Liver (tissue), 9 donors: ENCODE results near the gene SLC24A3. TPM values are rescaled to one million over a fixed set of nuclear protein-coding genes. Genes with fewer than 3 reads are reported as not detected.

Experiments used
- DNase-seq: peaks from one replicate; pipeline ENCODE4 v3.0.0-alpha.2; 2017; ENCODE audit warnings: low spot score
- H3K27ac ChIP-seq, 2 donors: one replicate each; pipeline ENCODE4 v1.7.0; 2013; ENCODE audit warnings: inconsistent platforms in 2 of 2, low read length in 2 of 2, control low read depth in 1 of 2, low read depth in 1 of 2, mild to moderate bottlenecking in 1 of 2
- H3K27me3 ChIP-seq, 4 donors: one replicate each; pipeline versions ENCODE4 v1.6.1 to v1.7.0; 2013; ENCODE audit warnings: low read length in 3 of 4, inconsistent platforms in 1 of 4, mild to moderate bottlenecking in 1 of 4, moderate library complexity in 1 of 4; ENCODE audit not compliant: control insufficient read depth in 4 of 4, insufficient read depth in 4 of 4
- H3K36me3 ChIP-seq, 4 donors: one replicate each; pipeline versions ENCODE4 v1.6.1 to v1.7.0; 2013; ENCODE audit warnings: low read length in 3 of 4, mild to moderate bottlenecking in 3 of 4, low read depth in 1 of 4, moderate library complexity in 1 of 4; ENCODE audit not compliant: control insufficient read depth in 4 of 4, insufficient read depth in 3 of 4
- H3K4me1 ChIP-seq, 4 donors: one replicate each; pipeline versions ENCODE4 v1.6.1 to v1.7.0; 2013; ENCODE audit warnings: low read length in 3 of 4, mild to moderate bottlenecking in 3 of 4, moderate library complexity in 1 of 4; ENCODE audit not compliant: control insufficient read depth in 4 of 4, insufficient read depth in 4 of 4
- H3K4me3 ChIP-seq, 3 donors: one replicate each; pipeline versions ENCODE4 v1.6.1 to v1.7.0; 2013; ENCODE audit warnings: low read length in 3 of 3, control low read depth in 1 of 3, low read depth in 1 of 3, mild to moderate bottlenecking in 1 of 3
- H3K9ac ChIP-seq, 2 donors: one replicate each; pipeline ENCODE4 v1.7.0; 2013; ENCODE audit warnings: low read length in 2 of 2, mild to moderate bottlenecking in 2 of 2, moderate library complexity in 2 of 2, control low read depth in 1 of 2, low read depth in 1 of 2
- H3K9me3 ChIP-seq, 4 donors: one replicate each; pipeline versions ENCODE4 v1.6.1 to v1.7.0; 2013; ENCODE audit warnings: low read length in 3 of 4; ENCODE audit not compliant: control insufficient read depth in 4 of 4
- CTCF ChIP-seq: fragments of 150-350 bp; IDR thresholded peaks from 2 replicates; pipeline ENCODE4 v1.5.1; 2017; ENCODE audit warnings: improper control_type of control experiment, low read depth, low read length; ENCODE audit not compliant: missing input control
- EGR1 ChIP-seq, 2 donors: IDR thresholded peaks; 2 replicates each; pipeline ENCODE4 v1.6.1; 2016 to 2018; ENCODE audit warnings: antibody characterized with exemption in 2 of 2, low read depth in 2 of 2
- FOXA1 ChIP-seq: IDR thresholded peaks from 2 replicates; pipeline ENCODE4 v1.6.1; 2016; ENCODE audit warnings: antibody characterized with exemption
- GABPA ChIP-seq, 2 donors: IDR thresholded peaks in 1 of 2; conservative IDR thresholded peaks in 1 of 2; 2 replicates each; pipeline ENCODE4 v1.6.1; 2016; ENCODE audit warnings: antibody characterized with exemption in 2 of 2, mild to moderate bottlenecking in 1 of 2, moderate library complexity in 1 of 2
- JUND ChIP-seq, 2 donors: IDR thresholded peaks; 2 replicates each; pipeline ENCODE4 v1.6.1; 2016; ENCODE audit warnings: antibody characterized with exemption in 2 of 2
- MAX ChIP-seq: IDR thresholded peaks from 2 replicates; pipeline ENCODE4 v1.6.1; 2016; ENCODE audit warnings: antibody characterized with exemption
- RAD21 ChIP-seq, 2 donors: IDR thresholded peaks; 2 replicates each; pipeline ENCODE4 v1.6.1; 2016; ENCODE audit warnings: antibody characterized with exemption in 2 of 2, mild to moderate bottlenecking in 2 of 2
- RXRA ChIP-seq, 2 donors: IDR thresholded peaks; 2 replicates each; pipeline ENCODE4 v1.6.1; 2017 to 2018; ENCODE audit warnings: antibody characterized with exemption in 2 of 2, mild to moderate bottlenecking in 1 of 2
- SP1 ChIP-seq: IDR thresholded peaks from 2 replicates; pipeline ENCODE4 v1.6.1; 2018; ENCODE audit warnings: antibody characterized with exemption, mild to moderate bottlenecking
- ZBTB33 ChIP-seq: IDR thresholded peaks from 2 replicates; pipeline ENCODE4 v1.6.1; 2016; ENCODE audit warnings: antibody characterized with exemption
- WGBS: extraction: QIAGEN DNeasy Blood & Tissue Kit; methylation state at CpG from one replicate; pipeline ENCODE4 v1.1.7; 2013; 5-methylcytosine and 5-hydroxymethylcytosine counted together
- polyA plus RNA-seq, 2 donors: library from polyadenylated mRNA; stranded (reverse) in 1 of 2; unstranded in 1 of 2; fragments of 200-250 nt in 1 of 2; fragments of >200 nt in 1 of 2; fragmentation: Nextera tagmentation in 1 of 2; extraction: Ambion mirVana in 1 of 2; gene quantifications; one replicate each; pipeline versions ENCODE4 v1.2.1 to v1.2.3, GENCODE V29; 2013 to 2015
- total RNA-seq, 2 donors: library from RNA; depleted of rRNA; stranded (reverse); fragments of >200 nt; gene quantifications; one replicate each; pipeline ENCODE4 v1.2.3, GENCODE V29; 2014
- TF ChIP-seq, protein P1 (sequence below): IDR thresholded peaks from 2 replicates; pipeline ENCODE4 v1.6.1; 2016; ENCODE audit warnings: antibody characterized with exemption, mild to moderate bottlenecking
- TF ChIP-seq, protein P2 (sequence below): IDR thresholded peaks from 2 replicates; pipeline ENCODE4 v1.6.1; 2016; ENCODE audit warnings: antibody characterized with exemption
- donor health status: healthy.
- donor health status: healthy.
- donor health status: healthy.
- donor health status: healthy.
- donor health status: healthy.

Gene SLC24A3
- total and polyA plus RNA-seq, 4 donors = 0.28 to 1.8 (median 0.46) TPM

DNA sequence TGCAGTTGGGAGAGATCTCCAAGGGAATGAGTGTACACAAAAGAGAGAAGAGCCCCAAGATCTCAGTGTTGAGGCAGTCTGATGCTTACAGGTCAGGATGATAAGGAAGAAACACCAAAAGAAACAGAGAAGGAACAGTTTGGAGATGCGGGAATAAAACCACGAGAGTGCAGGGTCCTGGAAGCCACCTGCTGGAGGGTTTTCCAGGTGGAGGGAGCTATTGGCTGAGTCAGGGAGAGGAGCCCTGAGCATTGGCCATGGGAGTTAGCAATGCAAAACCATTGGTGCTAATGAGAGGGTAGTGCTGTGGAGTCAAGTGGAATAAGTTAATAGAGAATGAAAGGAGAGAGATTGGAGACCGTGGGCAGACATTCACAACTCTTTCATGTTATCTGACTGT, 506.4 kb downstream of the SLC24A3 start:
- no peaks in the 10 kb centered on the region for H3K4me1 ChIP-seq
- no peak for DNase-seq
- TF ChIP-seq JUND (IDR thresholded peaks at IDR 0.05) = no peak
- TF ChIP-seq, protein P1, sequence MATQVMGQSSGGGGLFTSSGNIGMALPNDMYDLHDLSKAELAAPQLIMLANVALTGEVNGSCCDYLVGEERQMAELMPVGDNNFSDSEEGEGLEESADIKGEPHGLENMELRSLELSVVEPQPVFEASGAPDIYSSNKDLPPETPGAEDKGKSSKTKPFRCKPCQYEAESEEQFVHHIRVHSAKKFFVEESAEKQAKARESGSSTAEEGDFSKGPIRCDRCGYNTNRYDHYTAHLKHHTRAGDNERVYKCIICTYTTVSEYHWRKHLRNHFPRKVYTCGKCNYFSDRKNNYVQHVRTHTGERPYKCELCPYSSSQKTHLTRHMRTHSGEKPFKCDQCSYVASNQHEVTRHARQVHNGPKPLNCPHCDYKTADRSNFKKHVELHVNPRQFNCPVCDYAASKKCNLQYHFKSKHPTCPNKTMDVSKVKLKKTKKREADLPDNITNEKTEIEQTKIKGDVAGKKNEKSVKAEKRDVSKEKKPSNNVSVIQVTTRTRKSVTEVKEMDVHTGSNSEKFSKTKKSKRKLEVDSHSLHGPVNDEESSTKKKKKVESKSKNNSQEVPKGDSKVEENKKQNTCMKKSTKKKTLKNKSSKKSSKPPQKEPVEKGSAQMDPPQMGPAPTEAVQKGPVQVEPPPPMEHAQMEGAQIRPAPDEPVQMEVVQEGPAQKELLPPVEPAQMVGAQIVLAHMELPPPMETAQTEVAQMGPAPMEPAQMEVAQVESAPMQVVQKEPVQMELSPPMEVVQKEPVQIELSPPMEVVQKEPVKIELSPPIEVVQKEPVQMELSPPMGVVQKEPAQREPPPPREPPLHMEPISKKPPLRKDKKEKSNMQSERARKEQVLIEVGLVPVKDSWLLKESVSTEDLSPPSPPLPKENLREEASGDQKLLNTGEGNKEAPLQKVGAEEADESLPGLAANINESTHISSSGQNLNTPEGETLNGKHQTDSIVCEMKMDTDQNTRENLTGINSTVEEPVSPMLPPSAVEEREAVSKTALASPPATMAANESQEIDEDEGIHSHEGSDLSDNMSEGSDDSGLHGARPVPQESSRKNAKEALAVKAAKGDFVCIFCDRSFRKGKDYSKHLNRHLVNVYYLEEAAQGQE = no peak
- no peak for TF ChIP-seq MAX
- no peak for TF ChIP-seq RAD21 (IDR thresholded peaks at IDR 0.05)
- no peak for TF ChIP-seq EGR1 (IDR thresholded peaks at IDR 0.05; ENCODE audit: low read depth in 2 of 2)
- no peak for TF ChIP-seq ZBTB33
- no peak for TF ChIP-seq RXRA (IDR thresholded peaks at IDR 0.05)
- H3K27ac ChIP-seq = no peak overlapping the region
- no peaks in the 10 kb centered on the region for H3K27me3 ChIP-seq
- no peak overlapping the region for H3K4me3 ChIP-seq
- H3K36me3 ChIP-seq = no peaks in the 10 kb centered on the region
- H3K9ac ChIP-seq = no peak overlapping the region
- H3K9me3 ChIP-seq = no peaks in the 10 kb centered on the region
- WGBS = 81% methylated on average over 3 of the region's 3 CpGs

- Histone ChIP-seq H3K27ac (no peak overlapping the region), H3K4me1 (no peaks in the 10 kb centered on the region), H3K9me3 (no peaks in the 10 kb centered on the region), H3K36me3 (no peaks in the 10 kb centered on the region), H3K9ac (no peak overlapping the region), H3K4me3 (no peak overlapping the region), H3K27me3 (no peaks in the 10 kb centered on the region)
- DNase-seq = no peak
- TF ChIP-seq RAD21 (IDR thresholded peaks at IDR 0.05) (no peak), GABPA (IDR thresholded peaks at IDR 0.05 in 1 of 2, conservative IDR thresholded peaks at IDR 0.05 in 1 of 2) (no peak), MAX (no peak), FOXA1 (no peak), SP1 (no peak), EGR1 (IDR thresholded peaks at IDR 0.05; ENCODE audit: low read depth in 2 of 2) (no peak), CTCF (no peak), JUND (IDR thresholded peaks at IDR 0.05) (no peak)
- TF ChIP-seq, protein P2, sequence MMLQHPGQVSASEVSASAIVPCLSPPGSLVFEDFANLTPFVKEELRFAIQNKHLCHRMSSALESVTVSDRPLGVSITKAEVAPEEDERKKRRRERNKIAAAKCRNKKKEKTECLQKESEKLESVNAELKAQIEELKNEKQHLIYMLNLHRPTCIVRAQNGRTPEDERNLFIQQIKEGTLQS = no peak
- TF ChIP-seq, protein P1 = no peak
- whole genome bisulfite sequencing = 92% methylated on average over 18 of the region's 18 CpGs
Measured at GRCh38 chr20:19720991-19721390, 508.5 kb downstream of the SLC24A3 start.
